ENCODE results near the gene KCNJ9. TPM values are rescaled to one million over a fixed set of nuclear protein-coding genes. Genes with fewer than 3 reads are reported as not detected.

Gene KCNJ9
- total and polyA plus RNA-seq, 7 experiments from 2014 or later, result 0.06 to 0.08 TPM; not detected in 5

DNA sequence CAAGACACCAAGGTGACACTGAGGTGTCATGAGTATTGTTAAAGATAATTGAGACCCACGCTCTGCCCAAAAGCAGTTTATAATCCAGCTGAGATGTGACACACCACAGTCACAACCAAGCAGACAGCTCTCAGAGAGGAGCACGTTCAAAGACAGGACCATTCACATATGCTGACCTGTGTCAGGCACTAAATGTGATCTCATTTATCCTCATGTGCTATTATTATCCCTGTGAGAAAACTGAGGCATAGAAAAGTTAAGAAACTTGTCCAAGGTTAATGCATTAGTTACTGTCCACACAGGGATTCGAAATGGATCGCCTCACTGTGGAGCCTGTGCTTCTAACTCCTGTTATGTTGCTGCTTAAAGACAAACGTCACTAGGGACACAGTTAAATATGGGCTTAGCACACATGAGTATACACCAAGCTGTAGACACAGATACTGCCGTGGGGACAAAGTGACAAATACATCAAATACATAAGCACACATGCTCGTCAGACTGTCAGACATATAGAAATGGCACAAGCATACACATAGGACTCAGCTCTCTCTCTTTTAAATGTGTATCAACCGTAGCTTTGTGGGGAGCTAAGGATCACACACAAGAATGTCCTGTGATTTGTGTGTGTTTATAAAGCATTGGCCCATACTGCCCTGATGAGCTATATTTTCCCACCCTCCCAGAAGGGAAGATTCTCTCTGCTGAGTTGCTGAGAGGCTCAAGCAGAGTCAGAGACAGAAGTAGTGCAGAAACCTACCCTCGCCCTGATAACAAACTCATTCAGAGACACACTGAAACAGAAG lies 20.6 kb downstream of the KCNJ9 start:
- POLR2A ChIA-PET, result interaction anchor here (0.6 to 3.9 kb wide), 6 partner anchors 16 to 1634 kb away, joined by 3 to 15 read pairs (median 8); partner anchors contain the start of genes DCAF8 and PEX19

DNA sequence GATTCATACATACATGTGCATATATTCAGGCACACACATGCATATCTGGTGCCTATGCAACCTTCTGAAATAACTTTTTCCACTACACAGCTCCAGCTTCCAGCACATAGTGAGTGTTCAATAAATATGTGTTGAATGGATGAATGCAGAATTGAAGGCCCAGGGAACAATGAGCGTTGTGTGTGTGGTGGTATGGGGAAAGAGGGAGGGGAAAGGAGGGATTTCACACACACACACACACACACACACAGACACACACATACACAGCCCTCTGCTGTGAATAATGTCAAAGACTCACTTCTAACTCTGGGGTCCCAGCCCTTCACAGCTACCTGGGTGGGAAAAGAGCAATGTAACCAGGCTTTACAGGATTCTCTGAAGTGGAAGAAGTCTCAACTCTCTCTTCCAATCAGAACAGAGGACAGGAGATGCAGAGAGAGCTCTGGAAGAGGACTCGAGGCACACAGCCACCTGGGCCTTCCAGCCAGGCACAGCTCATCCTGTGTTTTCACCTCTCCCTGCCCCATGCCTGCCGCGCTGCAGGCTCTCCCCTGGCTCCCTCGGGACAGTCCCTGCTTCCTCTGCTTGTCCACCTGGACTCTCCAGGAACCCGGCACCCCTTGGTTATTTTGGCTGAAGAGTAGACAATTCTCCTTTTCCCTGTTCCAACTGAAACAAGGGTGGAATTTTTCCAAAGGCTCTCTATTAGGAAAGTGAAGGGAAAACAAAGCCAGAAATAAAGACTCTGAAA lies 22.5 kb downstream of the KCNJ9 start:
- ChIA-PET POLR2A (interaction anchor here (3.9 kb wide), 1 partner anchor 18 kb away, joined by 15 read pairs; no protein-coding TSS in a partner anchor), CTCF (interaction anchor here (0.7 to 2.4 kb wide), 6 partner anchors 17 to 148 kb away, joined by 3 to 10 read pairs (median 3); no protein-coding TSS in a partner anchor)
- peaks cover 0 to 2% (median 0%) of the 10 kb centered on the region in 11 donors for H3K9me3 Mint-ChIP-seq
- no peak overlapping the region for H3K4me3 Mint-ChIP-seq
- Histone ChIP-seq H3K4me3 (ENCODE audit: low read length) (no peak overlapping the region), H3K9me3 (ENCODE audit: control insufficient read depth in 2 of 3, low read length in 3 of 3) (no peaks in the 10 kb centered on the region), H3K36me3 (ENCODE audit: control insufficient read depth in 2 of 3, insufficient read depth in 3 of 3, low read length in 3 of 3) (no peaks in the 10 kb centered on the region), H3K27me3 (ENCODE audit: control insufficient read depth in 2 of 2, insufficient read depth in 2 of 2, low read length in 2 of 2) (no peaks in the 10 kb centered on the region), H3K27ac (ENCODE audit: low read depth, low read length) (no peak overlapping the region), H3K4me1 (ENCODE audit: control insufficient read depth in 2 of 2, insufficient read depth in 2 of 2, low read length in 2 of 2) (peaks cover 6 to 30% of the 10 kb centered on the region in 2 donors)
- intact Hi-C loops (cut with micrococcal nuclease), result loop anchor here in 1 of 2 donors (10.0 kb wide), 1 partner anchor 501 kb away; no protein-coding TSS in a partner anchor
- ATAC-seq (no peak), DNase-seq (no peak)
- peak overlapping the region in 7 of 9 donors; percentile 19 to 98 (median 80) for H3K27ac Mint-ChIP-seq
- peaks cover 20 to 45% (median 34%) of the 10 kb centered on the region in 7 donors for H3K4me1 Mint-ChIP-seq
- no peaks in the 10 kb centered on the region for H3K36me3 Mint-ChIP-seq
- peaks cover 0 to 3% (median 0%) of the 10 kb centered on the region in 5 donors for H3K27me3 Mint-ChIP-seq

More for the DNA sequence above, 20.6 kb downstream of the KCNJ9 start:
- peak overlapping the region in 3 of 10 donors; percentile 70 to 85 (median 72) for H3K4me3 Mint-ChIP-seq
- no peak for DNase-seq
- H3K9me3 Mint-ChIP-seq, result peaks cover 0 to 2% (median 0%) of the 10 kb centered on the region in 11 donors
- no peaks in the 10 kb centered on the region for H3K9me3 ChIP-seq (ENCODE audit: control insufficient read depth in 2 of 3, low read length in 3 of 3)
- H3K27ac ChIP-seq (ENCODE audit: low read depth, low read length), result peak overlapping the region; percentile 96
- no peaks in the 10 kb centered on the region for H3K36me3 Mint-ChIP-seq
- no peaks in the 10 kb centered on the region for H3K27me3 Mint-ChIP-seq
- no peaks in the 10 kb centered on the region for H3K27me3 ChIP-seq (ENCODE audit: control insufficient read depth in 2 of 2, insufficient read depth in 2 of 2, low read length in 2 of 2)
- CTCF ChIA-PET, result interaction anchor here (0.6 to 3.3 kb wide), 15 partner anchors 10 to 277 kb away, joined by 3 to 42 read pairs (median 4); partner anchors contain the start of genes COPA and NCSTN
- H3K4me1 Mint-ChIP-seq, result peaks cover 27 to 55% (median 44%) of the 10 kb centered on the region in 7 donors
- ATAC-seq, result no peak
- peak overlapping the region in 8 of 9 donors; percentile 89 to 99 (median 98) for H3K27ac Mint-ChIP-seq
- intact Hi-C loops (cut with micrococcal nuclease), result loop anchor here (1.0 to 10.0 kb wide), 5 partner anchors 91 to 503 kb away; no protein-coding TSS in a partner anchor
- H3K4me3 ChIP-seq (ENCODE audit: low read length), result no peak overlapping the region
- peaks cover 0 to 4% (median 0%) of the 10 kb centered on the region in 3 experiments for H3K36me3 ChIP-seq (ENCODE audit: control insufficient read depth in 2 of 3, insufficient read depth in 3 of 3, low read length in 3 of 3)
- H3K4me1 ChIP-seq (ENCODE audit: control insufficient read depth in 2 of 2, insufficient read depth in 2 of 2, low read length in 2 of 2), result peaks cover 18 to 37% of the 10 kb centered on the region in 2 donors

DNA sequence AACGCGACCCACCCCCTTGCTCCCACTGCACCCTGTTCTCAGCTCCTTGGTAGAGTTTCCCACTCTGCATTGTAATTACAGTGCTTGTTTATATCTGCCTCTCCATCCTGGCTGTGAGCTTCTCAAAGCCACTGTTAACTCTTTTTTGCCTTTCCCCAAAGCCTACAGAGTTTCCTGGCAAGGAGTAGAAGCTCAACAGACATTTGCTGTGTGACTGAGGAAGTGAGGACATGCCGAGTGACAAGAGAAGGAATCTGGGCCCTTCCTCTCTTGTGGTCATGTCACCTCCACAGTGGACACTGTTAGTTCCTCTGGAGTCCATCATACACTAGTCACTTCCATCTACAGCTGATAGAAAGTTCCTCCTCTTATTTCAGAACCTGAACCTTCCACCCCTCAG lies 23.1 kb downstream of the KCNJ9 start:
- Histone ChIP-seq H3K27ac (ENCODE audit: low read depth, low read length) (no peak overlapping the region), H3K4me1 (ENCODE audit: control insufficient read depth in 2 of 2, insufficient read depth in 2 of 2, low read length in 2 of 2) (peaks cover 6 to 24% of the 10 kb centered on the region in 2 donors), H3K27me3 (ENCODE audit: control insufficient read depth in 2 of 2, insufficient read depth in 2 of 2, low read length in 2 of 2) (no peaks in the 10 kb centered on the region), H3K4me3 (ENCODE audit: low read length) (no peak overlapping the region), H3K9me3 (ENCODE audit: control insufficient read depth in 2 of 3, low read length in 3 of 3) (no peaks in the 10 kb centered on the region), H3K36me3 (ENCODE audit: control insufficient read depth in 2 of 3, insufficient read depth in 3 of 3, low read length in 3 of 3) (no peaks in the 10 kb centered on the region)
- Mint-ChIP-seq H3K36me3 (no peaks in the 10 kb centered on the region), H3K4me1 (peaks cover 16 to 40% (median 29%) of the 10 kb centered on the region in 7 donors), H3K27ac (peak overlapping the region in 3 of 9 donors; percentile 9 to 78 (median 57)), H3K4me3 (no peak overlapping the region), H3K9me3 (peaks cover 0 to 2% (median 0%) of the 10 kb centered on the region in 11 donors), H3K27me3 (peaks cover 0 to 6% (median 0%) of the 10 kb centered on the region in 5 donors)
- ATAC-seq, result peak; percentile 44
- ChIA-PET CTCF (interaction anchor here (1.0 to 2.4 kb wide), 4 partner anchors 18 to 148 kb away, joined by 3 to 10 read pairs (median 4); no protein-coding TSS in a partner anchor), POLR2A (interaction anchor here (0.7 kb wide), 1 partner anchor 238 kb away, joined by 3 read pairs; no protein-coding TSS in a partner anchor)
- intact Hi-C loops (cut with micrococcal nuclease), result loop anchor here in 1 of 2 donors (10.0 kb wide), 1 partner anchor 500 kb away; no protein-coding TSS in a partner anchor
- no peak for DNase-seq

DNA sequence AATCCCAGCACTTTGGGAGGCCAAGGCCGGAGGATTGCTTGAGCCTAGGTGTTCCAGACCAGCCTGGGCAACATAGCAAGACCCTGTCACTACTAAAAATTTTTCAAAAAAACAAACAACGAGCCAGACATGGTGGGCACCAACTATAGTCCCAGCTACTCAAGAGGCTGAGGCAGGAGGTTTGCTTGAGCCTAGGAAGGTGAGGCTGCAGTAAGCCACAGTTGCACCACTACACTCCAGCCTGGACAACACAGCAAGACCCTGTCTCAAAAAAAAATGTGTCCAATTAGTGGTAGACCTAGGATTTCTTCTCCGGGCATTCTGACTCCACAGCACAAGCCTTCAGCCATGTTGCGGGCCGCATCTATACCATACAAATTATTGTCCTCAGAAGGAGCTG lies 23.8 kb downstream of the KCNJ9 start:
- no peak overlapping the region for H3K4me3 Mint-ChIP-seq
- no peaks in the 10 kb centered on the region for H3K36me3 ChIP-seq (ENCODE audit: control insufficient read depth in 2 of 3, insufficient read depth in 3 of 3, low read length in 3 of 3)
- POLR2A ChIA-PET, result interaction anchor here (0.7 kb wide), 1 partner anchor 237 kb away, joined by 3 read pairs; no protein-coding TSS in a partner anchor
- H3K27me3 ChIP-seq (ENCODE audit: control insufficient read depth in 2 of 2, insufficient read depth in 2 of 2, low read length in 2 of 2), result no peaks in the 10 kb centered on the region
- H3K27me3 Mint-ChIP-seq, result peaks cover 0 to 6% (median 0%) of the 10 kb centered on the region in 5 donors
- ATAC-seq, result no peak
- no peaks in the 10 kb centered on the region for H3K36me3 Mint-ChIP-seq
- H3K27ac ChIP-seq (ENCODE audit: low read depth, low read length), result no peak overlapping the region
- peaks cover 12 to 34% (median 24%) of the 10 kb centered on the region in 7 donors for H3K4me1 Mint-ChIP-seq
- H3K27ac Mint-ChIP-seq, result peak overlapping the region in 2 of 9 donors; percentile 9 to 52
- H3K9me3 ChIP-seq (ENCODE audit: control insufficient read depth in 2 of 3, low read length in 3 of 3), result no peaks in the 10 kb centered on the region
- peaks cover 6 to 18% of the 10 kb centered on the region in 2 donors for H3K4me1 ChIP-seq (ENCODE audit: control insufficient read depth in 2 of 2, insufficient read depth in 2 of 2, low read length in 2 of 2)
- no peak for DNase-seq
- no peak overlapping the region for H3K4me3 ChIP-seq (ENCODE audit: low read length)
- peaks cover 0 to 2% (median 0%) of the 10 kb centered on the region in 11 donors for H3K9me3 Mint-ChIP-seq
- intact Hi-C loops (cut with micrococcal nuclease), result loop anchor here in 1 of 2 donors (10.0 kb wide), 1 partner anchor 500 kb away; no protein-coding TSS in a partner anchor
- CTCF ChIA-PET, result interaction anchor here (0.8 to 1.2 kb wide), 3 partner anchors 18 to 147 kb away, joined by 3 to 4 read pairs (median 3); no protein-coding TSS in a partner anchor

DNA sequence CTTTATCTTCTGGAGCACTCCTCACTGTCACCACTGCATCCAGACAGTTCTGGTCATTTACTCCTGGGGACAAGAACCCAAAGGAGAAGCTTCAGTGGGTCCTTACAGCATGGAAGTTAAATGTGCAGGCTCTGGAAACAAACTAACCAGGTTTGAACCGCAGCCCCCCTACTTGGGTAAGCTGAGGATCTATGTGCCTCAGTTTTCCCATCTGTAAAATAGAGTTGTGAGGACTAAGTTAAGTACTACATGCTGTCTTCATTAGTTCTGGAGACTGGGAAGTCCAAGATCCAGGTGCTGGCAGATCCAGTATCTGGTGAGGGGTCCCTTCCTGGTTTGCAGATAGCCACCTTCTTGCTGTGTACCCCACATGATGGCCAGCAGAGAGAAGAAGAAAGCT lies 26.2 kb downstream of the KCNJ9 start:
- Histone ChIP-seq H3K9me3 (ENCODE audit: control insufficient read depth in 2 of 3, low read length in 3 of 3) (no peaks in the 10 kb centered on the region), H3K4me3 (ENCODE audit: low read length) (no peak overlapping the region), H3K4me1 (ENCODE audit: control insufficient read depth in 2 of 2, insufficient read depth in 2 of 2, low read length in 2 of 2) (no peaks in the 10 kb centered on the region), H3K27me3 (ENCODE audit: control insufficient read depth in 2 of 2, insufficient read depth in 2 of 2, low read length in 2 of 2) (no peaks in the 10 kb centered on the region), H3K36me3 (ENCODE audit: control insufficient read depth in 2 of 3, insufficient read depth in 3 of 3, low read length in 3 of 3) (no peaks in the 10 kb centered on the region), H3K27ac (ENCODE audit: low read depth, low read length) (no peak overlapping the region)
- Mint-ChIP-seq H3K27me3 (peaks cover 0 to 17% (median 6%) of the 10 kb centered on the region in 5 donors), H3K4me3 (no peak overlapping the region), H3K9me3 (peaks cover 0 to 2% (median 0%) of the 10 kb centered on the region in 11 donors), H3K27ac (peak overlapping the region in 1 of 9 donors; percentile 49), H3K36me3 (no peaks in the 10 kb centered on the region), H3K4me1 (peaks cover 0 to 18% (median 8%) of the 10 kb centered on the region in 7 donors)
- intact Hi-C loops (cut with micrococcal nuclease), result loop anchor here in 1 of 2 donors (10.0 kb wide), 1 partner anchor 497 kb away; no protein-coding TSS in a partner anchor
- DNase-seq (no peak), ATAC-seq (no peak)
- ChIA-PET CTCF (interaction anchor here (1.1 to 1.5 kb wide), 2 partner anchors 22 to 184 kb away, joined by 3 to 4 read pairs; no protein-coding TSS in a partner anchor), POLR2A (no interaction called here)

Data from naive thymus-derived CD4-positive, alpha-beta T cell (primary cell).